ENCODE data around the gene ANKHD1.

- TF ChIP-seq CTCF (IDR thresholded peaks at IDR 0.05; ENCODE audit: poor library complexity, severe bottlenecking), result no peak
- no peak for TF ChIP-seq EP300 (conservative IDR thresholded peaks at IDR 0.05; ENCODE audit: poor library complexity, severe bottlenecking)
- TF ChIP-seq TAF1 (IDR thresholded peaks at IDR 0.05; ENCODE audit: low read depth), result no peak
- no peak for TF ChIP-seq REST (IDR thresholded peaks at IDR 0.05; ENCODE audit: borderline replicate concordance)
- TF ChIP-seq POLR2AphosphoS5 (IDR thresholded peaks at IDR 0.05), result no peak
- no peak for TF ChIP-seq EZH2 (IDR thresholded peaks at IDR 0.05; ENCODE audit: borderline replicate concordance, insufficient read depth, low read length, poor library complexity, severe bottlenecking)
- TF ChIP-seq RAD21 (conservative IDR thresholded peaks at IDR 0.05), result no peak
- no peak for TF ChIP-seq SMC3 (conservative IDR thresholded peaks at IDR 0.05; ENCODE audit: poor library complexity)
These were observed 17.4 kb downstream of the ANKHD1 start for GRCh38 chr5:140418862-140419520.
